Measurements from ENCODE around the gene INTS11.

Gene INTS11

GRCh38 chr1:1312450-1313314 lies 11.8 kb downstream of the INTS11 start:
- no peak for DNase-seq

- DNase-seq, result no peak
Measured at GRCh38 chr1:1311107-1312104, 13.1 kb downstream of the INTS11 start.

GRCh38 chr1:1310476-1311053 lies 13.9 kb downstream of the INTS11 start:
- no peak for DNase-seq

GRCh38 chr1:1310109-1310385 lies 14.4 kb downstream of the INTS11 start:
- no peak for DNase-seq

GRCh38 chr1:1309251-1310108 lies 15.0 kb downstream of the INTS11 start:
- DNase-seq, result peak; percentile 17

- DNase-seq, result no peak
Measured at GRCh38 chr1:1308756-1309250, 15.7 kb downstream of the INTS11 start.

GRCh38 chr1:1307923-1308755 lies 16.3 kb downstream of the INTS11 start, which contains the start of the genes ACAP3 and PUSL1:
ACAP3 (minus strand) TSS chr1:1307930; CDS start chr1:1307815, 115 bp downstream.
PUSL1 (plus strand) TSS chr1:1308597; CDS start chr1:1308644, 47 bp downstream.
- DNase-seq, result peak; percentile 82

- no peak for DNase-seq
Measured at GRCh38 chr1:1307261-1307922, 17.1 kb downstream of the INTS11 start.

GRCh38 chr1:1306661-1307260 lies 17.7 kb downstream of the INTS11 start:
- DNase-seq, result no peak

- no peak for DNase-seq
Measured at GRCh38 chr1:1306070-1306660, 18.3 kb downstream of the INTS11 start.

- no peak for DNase-seq
Measured at GRCh38 chr1:1305300-1306069, 19.0 kb downstream of the INTS11 start.

GRCh38 chr1:1304331-1305299 lies 19.8 kb downstream of the INTS11 start:
- DNase-seq, result peak; percentile 53

GRCh38 chr1:1303736-1304135 lies 20.7 kb downstream of the INTS11 start:
- DNase-seq, result no peak

- DNase-seq, result no peak
Measured at GRCh38 chr1:1302951-1303509, 21.4 kb downstream of the INTS11 start.

- no peak for DNase-seq
Measured at GRCh38 chr1:1302006-1302430, 22.4 kb downstream of the INTS11 start.

- no peak for DNase-seq
Measured at GRCh38 chr1:1300352-1300739, 24.1 kb downstream of the INTS11 start.

GRCh38 chr1:1299686-1300351 lies 24.6 kb downstream of the INTS11 start:
- peak; percentile 18 for DNase-seq
